HS-27A (cell line): ENCODE measurements around the gene CLSTN2.

ENCODE experiments used
- DNase-seq: peaks from one replicate; pipeline ENCODE4 v3.0.0-alpha.2; 2012; ENCODE audit warnings: low read depth, missing footprints

Gene CLSTN2

DNA sequence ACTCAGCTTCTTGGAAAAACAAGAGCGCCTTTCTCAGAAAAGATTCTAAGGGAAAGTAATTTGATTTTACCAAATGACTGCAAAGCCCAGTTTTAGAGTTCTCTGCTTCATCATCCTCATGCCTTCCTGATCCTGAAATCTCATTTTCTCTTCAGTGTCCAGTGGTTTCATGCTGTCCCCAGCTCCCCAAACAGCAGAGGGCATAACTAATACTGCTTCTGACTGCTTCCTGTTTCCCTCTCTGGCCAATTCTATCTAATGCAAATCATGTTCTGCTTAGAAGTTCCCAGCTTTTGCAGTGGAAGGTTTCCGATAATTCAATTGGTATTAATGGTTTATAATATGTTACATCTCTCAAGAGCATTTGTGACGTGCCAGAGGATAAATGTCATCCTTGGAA lies 161.1 kb downstream of the CLSTN2 start:
- no peak for DNase-seq

DNA sequence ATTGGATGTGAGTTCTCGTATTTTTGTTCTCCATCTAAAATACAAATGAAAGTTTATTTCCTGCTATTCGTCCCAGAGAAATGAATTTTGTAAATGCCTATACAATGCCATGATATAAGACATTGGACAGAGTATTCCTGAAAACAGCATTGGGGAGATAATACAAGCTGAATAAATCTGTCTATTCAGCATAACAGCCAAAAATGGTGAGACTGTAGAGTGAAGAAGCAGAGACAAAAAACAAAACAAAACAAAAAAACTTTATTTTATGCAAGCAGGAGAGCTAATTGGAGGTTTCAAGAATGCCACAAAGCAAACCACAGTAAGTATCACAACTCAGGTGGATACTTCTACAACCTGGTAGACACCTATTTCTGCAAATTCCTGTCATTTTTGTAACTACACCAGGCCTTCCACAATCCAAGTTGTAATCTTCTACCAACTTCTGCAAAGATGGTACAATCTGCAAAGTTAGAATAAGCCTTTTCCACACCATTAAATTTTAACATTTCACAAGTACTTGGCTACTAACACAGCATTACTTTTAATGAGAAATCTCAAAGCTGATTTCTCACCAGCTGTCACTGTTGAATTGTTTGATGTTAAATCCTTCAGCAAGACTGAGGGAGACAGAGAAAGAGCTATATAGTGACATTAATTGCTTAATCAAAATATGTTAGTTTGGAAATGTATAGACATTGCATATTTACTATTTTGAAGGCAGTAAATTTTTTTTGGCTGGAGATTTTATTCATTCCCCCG lies 163.1 kb downstream of the CLSTN2 start:
- no peak for DNase-seq

DNA sequence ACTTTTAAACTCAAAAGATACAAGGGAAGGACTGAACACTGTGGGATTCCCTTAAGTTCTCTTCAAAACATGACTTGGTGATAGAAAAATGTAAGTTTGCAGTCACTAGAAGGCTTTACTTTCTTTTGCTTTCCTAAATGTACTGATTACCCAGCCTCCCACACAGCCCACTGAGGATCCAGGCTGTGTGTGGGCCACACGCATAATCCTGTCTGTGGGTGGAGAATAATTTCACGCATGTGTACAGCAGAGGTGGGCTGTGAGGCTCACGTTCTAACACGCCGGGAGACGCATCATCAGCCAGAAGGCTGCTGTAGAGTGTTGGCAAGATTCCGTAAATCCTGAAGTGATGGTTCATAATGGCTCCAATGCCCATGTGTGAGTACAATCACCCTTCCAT lies 165.5 kb downstream of the CLSTN2 start:
- DNase-seq, result no peak

DNA sequence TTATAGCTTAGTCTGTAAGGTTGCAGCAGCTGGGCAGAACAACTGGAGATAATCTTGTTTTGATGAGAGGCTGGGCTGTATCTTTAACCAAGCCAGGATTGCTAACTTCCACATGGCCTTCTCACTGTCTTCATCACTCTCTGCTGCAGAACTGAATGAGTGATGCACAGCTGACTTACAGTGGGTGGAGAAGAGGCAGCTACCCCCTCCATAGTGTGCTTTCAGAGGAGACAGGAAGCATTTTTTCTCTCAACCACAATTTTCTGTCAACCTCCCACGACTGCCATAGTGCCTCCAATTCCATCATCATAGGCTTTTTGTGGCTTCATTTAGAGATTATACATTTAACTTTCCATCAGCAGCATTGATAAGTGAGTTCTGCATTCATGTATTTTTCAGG lies 168.2 kb downstream of the CLSTN2 start:
- DNase-seq, result no peak

DNA sequence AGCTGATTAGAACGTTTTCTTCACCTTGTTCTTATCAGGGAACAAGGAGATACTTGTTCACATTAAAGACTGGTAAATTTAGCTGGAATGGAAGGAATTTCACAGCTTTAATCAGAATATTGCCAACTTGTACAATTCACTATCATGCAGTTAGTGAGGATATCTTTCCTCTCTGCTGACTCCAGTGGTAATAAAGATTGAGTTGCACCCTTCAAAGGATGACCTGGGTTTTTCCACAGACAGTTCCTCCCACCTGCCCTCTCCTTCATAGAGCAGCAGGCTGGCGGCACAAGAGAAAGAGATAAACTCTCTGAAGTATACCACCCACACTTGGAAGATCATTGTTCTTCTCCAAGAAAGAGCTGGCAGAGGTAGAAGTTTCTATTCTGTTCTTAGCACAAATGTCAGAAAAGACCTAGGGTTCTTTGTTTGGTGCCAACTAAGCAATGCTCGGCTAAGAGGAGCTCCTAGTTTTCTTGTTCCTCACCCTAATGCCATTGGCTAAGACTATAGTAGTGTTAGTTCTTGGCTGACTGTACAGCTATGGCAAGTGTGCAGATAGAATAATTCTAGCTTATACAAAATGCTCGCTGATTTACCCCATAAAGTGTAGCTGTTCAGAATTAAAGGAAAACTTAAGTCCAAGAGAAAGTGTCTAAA lies 169.1 kb downstream of the CLSTN2 start:
- no peak for DNase-seq

DNA sequence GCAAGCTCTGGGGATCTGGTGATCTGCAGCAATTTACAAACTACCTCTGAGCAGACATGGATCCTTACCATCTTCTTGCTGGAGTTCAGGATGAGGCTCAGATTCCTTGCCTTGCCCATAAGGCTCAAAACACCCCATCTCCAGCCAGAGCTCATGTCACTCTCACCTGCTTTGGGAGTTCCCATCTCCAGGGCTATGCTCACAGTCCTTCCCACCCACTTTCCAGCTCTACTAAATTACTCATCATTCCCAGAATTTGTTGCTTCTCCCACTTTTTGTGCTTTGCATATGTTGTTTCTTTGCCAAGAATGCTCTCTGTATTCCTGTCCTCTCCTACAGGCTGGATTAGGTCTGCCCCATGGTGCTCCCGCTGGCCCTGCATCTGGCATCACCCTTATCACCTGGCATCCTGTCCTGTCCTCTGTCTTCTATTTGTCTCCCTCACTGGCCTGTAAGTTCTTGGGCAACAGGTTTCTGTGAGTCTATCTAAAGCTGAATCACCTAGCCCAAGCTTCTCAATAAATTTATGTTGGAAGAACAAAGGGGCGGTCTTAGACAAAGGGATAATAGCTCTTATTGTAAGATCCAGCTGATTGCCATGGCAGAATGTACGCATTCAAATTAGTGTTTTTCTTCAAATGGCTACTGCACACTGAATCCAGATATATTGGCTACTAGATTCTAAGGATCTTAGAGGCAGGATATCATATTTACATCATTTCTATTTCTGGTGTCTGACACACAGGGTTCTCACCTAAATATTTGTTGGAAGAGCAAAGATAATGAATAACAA lies 179.2 kb downstream of the CLSTN2 start:
- no peak for DNase-seq

DNA sequence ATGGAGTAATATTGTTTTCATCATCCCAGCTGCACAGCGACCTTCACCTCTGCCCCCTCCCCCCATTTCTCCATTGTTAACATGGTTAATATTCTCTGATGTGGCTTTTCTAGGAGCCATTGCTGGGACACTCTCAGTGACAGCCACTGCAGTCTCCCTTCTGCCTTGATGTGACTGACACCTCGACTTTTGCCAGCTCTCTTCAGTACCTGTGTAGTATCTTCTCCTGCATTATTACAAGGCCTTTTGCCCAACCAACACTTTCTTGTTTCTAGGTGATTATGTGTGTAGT lies 179.8 kb downstream of the CLSTN2 start:
- no peak for DNase-seq

DNA sequence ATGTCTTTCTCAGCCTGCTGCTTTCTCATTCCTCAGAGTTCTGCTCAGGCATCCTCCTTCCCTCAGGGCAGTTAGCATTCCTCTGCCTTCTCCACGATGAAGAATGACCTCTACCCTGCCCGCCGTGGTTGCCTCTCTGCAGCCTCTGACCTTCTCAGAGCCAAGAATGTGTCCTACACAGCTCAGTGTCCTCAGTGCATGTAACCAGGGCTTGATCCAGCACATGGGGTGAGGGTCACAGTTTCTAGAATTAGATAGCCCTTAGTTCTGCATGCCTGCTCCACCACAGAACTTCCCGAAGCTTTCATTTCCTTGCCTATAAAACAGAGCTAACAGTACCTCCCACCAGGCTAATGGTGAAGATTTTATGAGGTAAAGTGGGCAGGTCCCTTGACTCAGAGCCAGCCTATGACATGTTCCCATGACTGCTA lies 182.1 kb downstream of the CLSTN2 start:
- no peak for DNase-seq

DNA sequence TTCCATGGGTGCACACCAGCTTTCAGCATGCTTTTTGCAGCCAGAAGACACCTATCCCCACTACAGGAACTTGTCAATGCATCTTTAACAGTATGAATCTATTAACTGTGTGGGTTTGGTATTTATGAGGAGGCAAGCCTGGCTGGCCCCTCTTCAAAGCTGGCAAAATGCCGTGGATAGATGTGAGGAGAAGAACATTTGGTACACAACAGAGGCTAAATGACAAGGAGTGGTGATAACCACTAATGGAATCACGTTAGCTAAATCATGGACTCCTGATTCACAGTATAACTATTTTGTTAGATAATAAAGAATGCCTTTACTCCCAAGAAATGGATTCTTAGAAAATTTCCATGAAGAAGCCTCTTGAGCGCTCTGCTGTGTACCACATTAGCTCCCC lies 187.2 kb downstream of the CLSTN2 start:
- no peak for DNase-seq

DNA sequence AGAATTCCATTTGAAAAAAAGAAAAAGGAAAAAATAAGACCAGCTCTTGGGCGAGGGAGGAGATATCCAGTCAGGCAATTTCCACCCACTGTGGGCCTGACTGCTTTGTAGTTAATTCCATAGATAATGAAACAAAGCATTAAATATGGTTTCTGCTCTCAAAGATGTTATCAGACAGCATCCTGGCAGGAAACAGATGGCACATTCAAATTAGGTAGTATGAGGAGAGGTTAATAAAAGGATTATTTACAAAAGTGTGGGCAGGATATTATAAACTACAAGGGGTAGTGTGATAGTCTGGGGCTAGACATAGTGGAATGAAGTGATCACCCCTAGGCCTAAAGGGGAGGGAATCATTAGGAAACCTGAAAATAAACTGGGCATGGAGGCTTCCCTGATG lies 193.2 kb downstream of the CLSTN2 start:
- no peak for DNase-seq

DNA sequence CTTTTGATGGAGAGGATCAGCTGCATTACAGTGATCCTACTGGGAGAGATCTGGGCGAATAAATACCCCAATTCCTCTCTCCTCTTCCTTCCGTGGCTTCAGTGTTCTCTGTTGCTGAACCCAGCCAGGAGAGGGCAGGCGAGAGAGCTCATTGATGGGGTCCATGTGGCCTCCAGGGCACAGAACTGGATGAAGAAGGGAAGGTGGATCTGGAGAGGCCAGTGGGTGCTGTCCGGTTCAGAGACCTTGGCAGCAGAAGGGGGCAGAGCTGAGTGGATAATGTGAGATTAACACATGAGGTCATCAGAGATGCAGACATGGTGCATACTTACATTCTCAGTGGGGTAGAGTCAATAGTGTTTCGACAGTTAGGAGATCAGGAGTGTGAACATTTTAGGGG lies 193.6 kb downstream of the CLSTN2 start:
- no peak for DNase-seq

DNA sequence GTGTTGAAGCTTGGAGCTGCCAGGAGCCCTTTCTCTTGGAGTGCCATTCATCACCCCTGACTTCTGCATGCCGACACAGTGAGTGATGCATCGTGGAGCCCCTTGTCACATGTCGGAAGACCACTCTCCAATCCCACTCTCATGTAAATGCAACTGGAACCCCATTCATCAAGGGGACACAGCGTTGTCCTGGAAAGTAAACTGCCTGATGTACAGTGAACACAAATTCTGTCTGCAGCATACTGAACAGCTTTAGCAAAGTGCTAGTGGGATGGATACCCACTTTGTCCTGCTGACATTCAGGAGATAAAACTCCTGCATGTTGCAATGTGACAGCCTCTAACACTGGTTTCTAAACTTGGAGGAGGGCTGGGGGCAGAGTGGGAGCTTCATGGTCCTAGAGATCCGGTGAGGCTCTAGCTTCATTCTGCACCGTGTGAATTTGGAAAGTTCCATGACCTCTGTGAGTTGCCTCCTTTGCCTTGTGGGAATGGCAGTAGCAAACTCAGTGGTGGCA lies 194.8 kb downstream of the CLSTN2 start:
- no peak for DNase-seq

DNA sequence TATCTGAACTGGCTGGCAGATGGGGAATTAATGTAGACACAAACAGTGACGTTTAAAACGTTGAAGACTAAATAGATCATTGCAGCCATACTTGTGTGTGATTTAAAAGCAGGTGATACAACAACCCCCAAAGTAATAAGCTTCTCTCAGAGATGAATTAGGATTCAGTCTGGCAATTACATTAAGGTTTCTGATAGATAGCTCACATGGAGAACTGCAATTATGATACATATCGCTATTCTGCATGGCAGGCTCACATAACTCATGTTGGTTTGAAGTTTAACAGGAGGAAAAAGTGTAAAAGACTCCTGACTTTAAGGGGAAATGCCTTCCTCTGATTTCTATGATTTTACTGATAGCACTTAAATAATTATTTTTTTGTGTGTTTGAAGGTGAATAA lies 196.9 kb downstream of the CLSTN2 start:
- DNase-seq, result no peak

DNA sequence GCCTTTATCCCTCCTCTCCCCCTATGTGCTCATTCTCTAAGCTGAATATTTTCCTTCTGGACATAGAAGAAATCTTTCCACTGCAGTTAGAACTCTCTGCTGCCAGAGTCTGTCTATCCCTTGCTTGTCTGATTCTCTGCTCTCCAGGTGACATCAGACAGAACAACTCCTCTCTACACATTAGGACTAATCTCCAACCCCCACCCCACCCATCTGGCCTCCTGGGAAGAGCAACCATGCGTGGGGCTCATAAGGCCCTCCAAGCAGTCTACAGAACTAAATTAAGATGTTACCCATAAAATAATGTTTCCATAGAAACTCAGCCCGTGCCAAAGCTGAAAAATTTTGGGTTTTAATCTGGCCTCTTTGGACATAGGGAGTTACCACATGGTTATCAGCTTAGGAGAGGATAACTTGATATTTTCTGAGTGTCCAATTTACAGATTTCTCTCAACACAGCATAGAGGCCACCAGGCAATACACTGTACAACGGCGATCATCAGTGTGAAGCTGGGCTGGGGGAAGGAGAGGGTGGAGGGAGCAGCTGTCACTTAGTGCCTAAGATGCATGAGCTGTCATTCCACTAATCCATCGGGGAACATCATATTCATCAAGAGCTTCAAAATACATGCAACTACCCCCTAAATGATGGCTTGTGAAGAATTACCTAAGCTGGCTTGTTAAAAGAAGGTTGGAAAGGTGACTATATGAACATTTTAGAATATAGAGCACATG lies 199.4 kb downstream of the CLSTN2 start:
- no peak for DNase-seq

DNA sequence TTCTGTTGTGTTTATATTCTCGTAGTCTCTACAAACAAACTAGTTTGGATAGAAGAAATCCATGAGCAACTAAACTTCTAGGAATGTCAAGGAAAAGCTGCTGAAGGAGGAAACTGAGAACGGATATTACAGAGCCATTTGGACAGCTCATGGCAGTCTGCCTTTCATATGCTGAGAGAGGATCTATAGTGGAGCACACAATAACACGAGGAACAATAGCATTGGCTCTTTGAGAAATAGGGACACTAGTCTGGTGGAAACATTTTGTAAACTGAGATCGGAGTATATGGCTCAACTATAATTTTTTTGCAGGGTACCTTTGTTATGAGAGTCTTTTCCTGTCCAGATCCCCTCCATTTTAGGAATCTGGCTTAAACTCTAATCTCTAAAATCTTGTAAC lies 200.5 kb downstream of the CLSTN2 start:
- no peak for DNase-seq

DNA sequence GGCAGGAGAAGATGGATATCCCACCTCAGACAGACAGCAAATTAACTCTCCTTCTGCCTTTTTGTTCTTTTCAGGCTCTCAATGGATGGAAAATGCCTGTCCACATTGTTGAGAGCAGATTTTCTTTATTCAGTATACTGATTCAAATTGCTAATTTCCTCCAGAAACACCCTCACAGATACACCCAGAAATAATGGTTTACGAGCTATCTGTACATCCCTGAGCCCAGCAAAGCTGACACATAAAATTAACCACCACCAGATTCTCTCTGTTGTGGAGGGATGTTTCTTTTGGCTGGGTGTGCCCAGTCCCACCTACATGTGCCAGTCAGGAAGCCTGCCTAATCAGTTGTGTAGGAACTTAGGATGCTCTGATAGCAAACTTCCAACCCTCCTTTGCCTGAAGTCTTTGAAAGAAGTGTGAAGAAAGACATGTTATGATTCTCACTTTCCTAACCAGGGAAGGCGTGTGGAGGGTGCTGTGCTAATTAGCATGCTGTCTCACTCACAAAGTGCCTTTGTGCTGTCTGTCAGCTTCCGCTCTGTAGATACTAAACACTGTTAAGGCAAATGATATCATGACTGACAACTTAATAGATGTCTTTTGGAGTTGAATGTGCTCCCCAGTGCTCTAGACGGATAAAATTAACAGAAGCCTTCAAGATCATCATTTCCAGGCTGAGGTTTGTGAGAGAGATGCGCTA lies 208.5 kb downstream of the CLSTN2 start:
- DNase-seq, result no peak

DNA sequence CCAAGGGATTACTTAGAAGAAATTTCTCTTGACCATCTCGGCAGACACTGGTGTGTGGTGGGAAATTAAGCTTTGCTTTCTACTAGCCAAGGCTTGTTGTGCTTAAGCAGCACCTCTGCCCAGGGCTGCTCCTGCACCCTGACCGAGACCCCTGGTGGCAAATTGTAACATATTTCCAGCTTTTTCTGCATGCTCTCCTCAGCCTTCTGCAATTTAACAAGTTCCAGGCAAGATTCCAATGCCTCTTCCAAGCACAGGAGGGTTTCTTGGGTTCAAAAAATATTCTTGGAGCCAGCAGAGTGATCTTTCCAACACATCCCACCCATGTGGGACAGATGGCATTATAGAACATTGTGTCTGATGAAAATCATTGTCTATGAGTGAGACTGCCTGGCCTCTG lies 210.5 kb downstream of the CLSTN2 start:
- DNase-seq, result no peak

DNA sequence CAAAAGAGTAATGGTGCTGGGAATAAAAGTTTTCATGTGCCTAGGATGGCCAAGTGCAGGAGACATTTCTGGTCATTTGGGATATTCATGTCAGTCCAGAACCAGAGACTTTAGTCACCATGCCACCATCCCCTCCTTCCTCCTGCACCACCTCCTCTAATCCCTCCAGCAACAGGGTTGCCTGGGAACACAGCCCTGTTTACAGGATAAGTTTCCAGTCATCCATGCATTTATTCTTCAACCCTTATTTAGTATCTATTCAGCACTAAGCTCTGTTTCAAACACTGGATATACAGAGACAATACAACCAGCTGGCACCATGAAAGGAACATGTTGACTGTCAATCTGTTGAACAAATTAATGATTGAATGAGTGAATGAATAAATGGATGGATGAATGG lies 211.7 kb downstream of the CLSTN2 start:
- no peak for DNase-seq

DNA sequence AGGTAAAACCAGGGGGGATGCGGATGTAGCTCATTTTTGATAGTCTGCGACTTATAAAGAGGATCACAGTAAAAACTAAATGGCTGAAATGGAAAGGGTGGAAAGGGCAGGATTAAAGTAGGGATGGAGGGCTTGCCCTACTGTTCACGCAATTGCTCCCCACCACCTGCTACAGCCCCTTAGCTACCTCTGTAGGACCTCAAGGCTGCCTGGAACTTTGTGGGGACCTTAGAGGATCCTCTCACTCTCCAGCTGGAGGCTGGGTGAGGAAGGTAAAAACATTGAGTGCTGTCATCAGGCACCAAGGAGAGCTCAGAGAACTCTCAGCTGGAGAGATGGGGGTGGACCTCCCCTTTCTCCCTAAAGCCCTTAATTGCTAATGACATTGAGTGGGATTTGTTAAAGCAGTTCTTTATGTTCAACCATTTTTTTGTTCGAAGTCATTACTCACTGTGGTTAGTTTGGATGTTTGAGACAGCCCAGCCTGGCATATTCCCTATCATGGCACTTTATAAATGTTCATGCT lies 213.0 kb downstream of the CLSTN2 start:
- no peak for DNase-seq

DNA sequence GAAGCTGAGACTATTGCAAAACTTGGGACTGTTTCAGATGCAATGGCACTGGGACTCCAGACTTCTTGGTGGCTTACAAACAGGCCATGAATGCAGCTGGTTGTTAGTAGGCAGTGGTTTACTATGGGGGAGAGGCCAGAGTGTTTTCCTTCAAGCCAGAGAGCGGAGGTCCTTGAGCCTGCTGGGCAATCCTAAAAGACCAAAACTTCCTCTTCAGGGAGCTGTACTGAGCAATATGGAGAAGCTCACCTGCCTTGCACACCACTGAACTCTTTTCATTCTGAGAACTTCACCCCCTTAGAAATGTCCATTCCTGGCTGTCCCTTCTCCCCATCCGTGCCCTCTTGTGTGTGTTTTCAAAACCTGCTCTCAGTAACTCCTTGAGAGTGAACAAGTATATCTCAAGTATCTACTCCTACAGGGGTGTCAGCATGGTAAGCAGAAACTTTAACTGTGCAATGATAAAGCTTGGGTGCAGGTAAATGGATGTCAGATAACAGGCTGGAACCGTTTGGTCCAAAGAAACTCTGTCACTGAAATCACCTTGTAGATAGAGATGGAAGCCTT lies 213.9 kb downstream of the CLSTN2 start:
- DNase-seq, result no peak

DNA sequence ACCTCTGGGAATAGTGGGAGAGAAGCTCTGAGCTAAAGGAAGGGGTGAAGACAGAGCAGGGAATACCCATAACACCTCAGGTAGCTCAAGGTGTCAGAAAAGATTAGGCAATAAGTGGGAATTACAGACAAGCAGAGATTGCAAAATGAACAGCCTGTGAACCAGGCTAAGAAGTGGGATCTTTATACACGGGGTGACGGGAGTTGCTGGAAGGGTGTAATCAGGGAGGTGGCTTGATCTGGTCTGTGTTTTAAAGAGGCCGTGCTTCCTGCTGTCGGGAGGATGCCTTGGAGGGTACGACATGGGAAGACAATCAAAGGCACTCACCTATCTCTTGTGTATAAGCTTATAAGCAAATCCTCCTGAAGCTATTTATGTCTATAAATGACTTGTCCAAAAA lies 216.3 kb downstream of the CLSTN2 start:
- DNase-seq, result no peak
